K562 (cell line): ENCODE data around the gene RNF144A. TPM values are rescaled to one million over a fixed set of nuclear protein-coding genes. Genes with fewer than 3 reads are reported as not detected.

Experiments used
- ATAC-seq: fragments of 200-7000 bp; cut with Tn5 transposase; 3 replicates; pipeline ENCODE4 v1.9.1; 2020; ENCODE audit warnings: moderate library complexity
- BruUV-seq: library from RNA; stranded (reverse); fragments of 400-500 nt; replicated peaks from 2 replicates; lab custom pipeline; 2021; lab: Mats Ljungman, UMichigan
- CTCF ChIA-PET: fragments of 300-600 bp; formaldehyde crosslinking; extraction: SDS; loops from one replicate; lab custom pipeline; 2021; ENCODE audit warnings: low intra/inter-chr PET ratio; lab: Yijun Ruan, JAX
- POLR2A ChIA-PET: fragments of 300-600, 350-650 bp; sonication (Branson Sonifier 250); formaldehyde crosslinking; extraction: SDS; loops from one replicate; lab custom pipeline; 2021; ENCODE audit warnings: antibody characterized with exemption, inconsistent platforms; lab: Yijun Ruan, JAX
- DNase-seq, 4 experiments: peaks; one replicate each; pipeline versions ENCODE4 v3.0.0 to v3.0.0-alpha.2; 2011 to 2018; ENCODE audit warnings: low spot score in 3 of 4, mixed read lengths in 3 of 4; ENCODE audit errors: extremely low read depth in 1 of 4
- FAIRE-seq: peaks from 2 replicates; lab custom pipeline; 2011; peaks lifted over from hg19 to GRCh38; lab: Jason Lieb, UNC
- H2AFZ ChIP-seq: 2 replicates; pipeline ENCODE4 v1.6.0; 2011; ENCODE audit warnings: low read depth, low read length, control low read depth, inconsistent platforms
- H3K27ac ChIP-seq: fragments of 200-600 bp; 3 replicates; pipeline ENCODE4 v1.8.0; 2011; ENCODE audit warnings: low read depth, mild to moderate bottlenecking, control low read depth, inconsistent platforms, low read length, moderate library complexity, mixed read lengths; ENCODE audit errors: extremely low read depth
- H3K27me3 ChIP-seq, 2 experiments: fragments of 300-600 bp in 1 of 2; 2 replicates in 1 of 2; 3 replicates in 1 of 2; pipeline versions ENCODE4 v1.6.0 to v1.8.0; 2011; ENCODE audit warnings: inconsistent platforms in 2 of 2, low read length in 2 of 2, mild to moderate bottlenecking in 1 of 2, mixed read lengths in 1 of 2, moderate library complexity in 1 of 2; ENCODE audit not compliant: control insufficient read depth in 2 of 2, insufficient read depth in 2 of 2
- H3K36me3 ChIP-seq: fragments of 300-600 bp; 3 replicates; pipeline ENCODE4 v1.8.0; 2011; ENCODE audit warnings: mild to moderate bottlenecking, low read length, inconsistent platforms; ENCODE audit not compliant: control insufficient read depth, insufficient read depth
- H3K4me1 ChIP-seq, 2 experiments: fragments of 200-600 bp in 1 of 2; replicated peaks in 1 of 2; 2 replicates in 1 of 2; 3 replicates in 1 of 2; pipeline versions ENCODE4 v1.5.1 to v1.8.0; 2011; ENCODE audit warnings: inconsistent platforms in 2 of 2, low read length in 2 of 2, mild to moderate bottlenecking in 1 of 2, mixed read lengths in 1 of 2, moderate library complexity in 1 of 2; ENCODE audit not compliant: control insufficient read depth in 2 of 2, insufficient read depth in 2 of 2
- H3K4me2 ChIP-seq: 2 replicates; pipeline ENCODE4 v1.6.1; 2011; ENCODE audit warnings: low read length, control low read depth, inconsistent platforms, mixed read lengths; ENCODE audit not compliant: insufficient read depth
- H3K4me3 ChIP-seq: fragments of 200-600 bp; sonication (generic), shearing (Covaris generic); 2 replicates; pipeline ENCODE4 v1.5.1; 2016; ENCODE audit warnings: control low read depth, inconsistent platforms
- H3K79me2 ChIP-seq: fragments of 200-600 bp; 3 replicates; pipeline ENCODE4 v1.8.0; 2011; ENCODE audit warnings: low read length, inconsistent platforms; ENCODE audit not compliant: control insufficient read depth, insufficient read depth
- H3K9ac ChIP-seq, 2 experiments: 2 replicates each; pipeline versions ENCODE4 v1.6.0 to v1.6.1; 2011; ENCODE audit warnings: low read depth in 2 of 2, low read length in 2 of 2, control low read depth in 1 of 2, inconsistent platforms in 1 of 2, mild to moderate bottlenecking in 1 of 2, mixed read lengths in 1 of 2; ENCODE audit not compliant: insufficient read depth in 1 of 2
- H3K9me1 ChIP-seq: one replicate; pipeline ENCODE4 v1.6.0; 2011; ENCODE audit warnings: inconsistent platforms, mild to moderate bottlenecking, low read length, moderate library complexity; ENCODE audit not compliant: control insufficient read depth, insufficient read depth
- H3K9me3 ChIP-seq: replicated peaks from 2 replicates; pipeline ENCODE4 v1.5.1; 2011; ENCODE audit warnings: low read depth, low read length, inconsistent platforms; ENCODE audit not compliant: control insufficient read depth, insufficient read depth
- H4K20me1 ChIP-seq: replicated peaks from 2 replicates; pipeline ENCODE4 v1.6.1; 2011; ENCODE audit warnings: low read length, inconsistent platforms, mixed read lengths; ENCODE audit not compliant: control insufficient read depth, insufficient read depth
- FOS ChIP-seq: IDR thresholded peaks from 3 replicates; pipeline ENCODE4 v1.6.1; 2011; ENCODE audit not compliant: insufficient read length; ENCODE audit errors: extremely low read depth
- FOXA3 ChIP-seq, 2 experiments: fragments of 450-650 bp in 1 of 2; sonication (generic) in 1 of 2; formaldehyde crosslinking; IDR thresholded peaks in 1 of 2; conservative IDR thresholded peaks in 1 of 2; 2 replicates each; pipeline versions ENCODE4 v1.4.0 to v1.8.0; 2020 to 2022; ENCODE audit warnings: mild to moderate bottlenecking in 2 of 2, missing genetic modification reagents in 1 of 2
- FOXJ2 ChIP-seq: fragments of 200-800 bp; sonication (Bioruptor generic); IDR thresholded peaks from 2 replicates; pipeline ENCODE4 v1.6.1; 2016; ENCODE audit warnings: missing genetic modification characterization, missing compliant biosample characterization
- JUND ChIP-seq, 2 experiments: IDR thresholded peaks; 2 replicates in 1 of 2; 3 replicates in 1 of 2; pipeline ENCODE4 v1.6.1; 2011; ENCODE audit warnings: borderline replicate concordance in 2 of 2, low read depth in 2 of 2, low read length in 2 of 2, improper control_type of control experiment in 1 of 2, missing biosample characterization in 1 of 2, missing genetic modification characterization in 1 of 2, missing genetic modification reagents in 1 of 2
- MAZ ChIP-seq, 2 experiments: fragments of 450-650 bp in 1 of 2; sonication (generic) in 1 of 2; formaldehyde crosslinking; IDR thresholded peaks in 1 of 2; conservative IDR thresholded peaks in 1 of 2; 2 replicates each; pipeline versions ENCODE4 v1.4.0 to v1.5.0; 2020; ENCODE audit warnings: mild to moderate bottlenecking in 1 of 2, missing genetic modification reagents in 1 of 2
- SREBF2 ChIP-seq: sonication (generic); formaldehyde crosslinking; IDR thresholded peaks from 2 replicates; pipeline ENCODE4 v1.4.0; 2020; ENCODE audit warnings: mild to moderate bottlenecking, missing genetic modification reagents
- TBP ChIP-seq: optimal IDR thresholded peaks from 2 replicates; pipeline ENCODE3; 2011; ENCODE audit warnings: low read depth, low read length, improper control_type of control experiment
- ZBTB17 ChIP-seq: fragments of 450-650 bp; formaldehyde crosslinking; IDR thresholded peaks from 2 replicates; pipeline ENCODE4 v1.4.0; 2020; ENCODE audit warnings: mild to moderate bottlenecking
- ZNF184 ChIP-seq: sonication (generic); formaldehyde crosslinking; IDR thresholded peaks from 2 replicates; pipeline ENCODE4 v1.5.0; 2020; ENCODE audit warnings: missing genetic modification reagents
- ZNF436 ChIP-seq: fragments of 250-450, 450-650 bp; sonication (Bioruptor Pico); formaldehyde crosslinking; IDR thresholded peaks from 2 replicates; pipeline ENCODE4 v1.7.0; 2020; ENCODE audit warnings: mild to moderate bottlenecking
- ZNF830 ChIP-seq: fragments of 250-450 bp; sonication (Bioruptor Pico); IDR thresholded peaks from 2 replicates; pipeline ENCODE4 v1.5.0; 2021; ENCODE audit warnings: mild to moderate bottlenecking
- WGBS: fragments of 100-300 bp; shearing (Covaris generic); methylation state at CpG from one replicate; pipeline ENCODE4 v1.1.6; 2016; ENCODE audit warnings: low coverage, mixed read lengths; ENCODE audit not compliant: insufficient coverage; ENCODE audit errors: missing lambda C conversion rate; 5-methylcytosine and 5-hydroxymethylcytosine counted together
- in situ Hi-C: fragments of 300-500 bp; cut with MboI; formaldehyde crosslinking; loops from 4 replicates; pipeline ENCODE4 v1.15.0; 2018; ENCODE audit warnings: inconsistent platforms, mixed read lengths
- intact Hi-C: fragments of 100-400 bp; cut with micrococcal nuclease; formaldehyde crosslinking; loops from 2 replicates; pipeline ENCODE4 v1.14.2; 2022
- polyA plus RNA-seq, 8 experiments: library from polyadenylated mRNA; depleted of rRNA in 4 of 8; stranded (reverse) in 5 of 8; unstranded in 3 of 8; fragments of >200 nt; fragmentation: Nextera tagmentation in 2 of 8; fragmentation: Illumina TruSeq in 1 of 8; extraction: Ambion mirVana in 2 of 8; extraction: Trizol in 1 of 8; gene quantifications; 2 replicates each; pipeline versions ENCODE4 v1.2.1 to v1.2.3, GENCODE V29; 2011 to 2014; ENCODE audit warnings: inconsistent platforms in 1 of 8, missing spikeins in 1 of 8
- total RNA-seq, 7 experiments: library from RNA; depleted of rRNA in 6 of 7; stranded (reverse); fragments of >200 nt in 6 of 7; fragmentation: Illumina TruSeq in 2 of 7; extraction: Trizol in 2 of 7; gene quantifications; 2 replicates each; pipeline versions ENCODE4 v1.2.1 to v1.2.3, GENCODE V29; 2011 to 2021; ENCODE audit warnings: low replicate concordance in 1 of 7
- TF ChIP-seq, protein P1 (sequence below): sonication (generic); formaldehyde crosslinking; IDR thresholded peaks from 2 replicates; pipeline ENCODE4 v1.9.0; 2022; ENCODE audit warnings: mild to moderate bottlenecking, missing genetic modification reagents
- TF ChIP-seq, protein P2 (sequence below): sonication (generic); formaldehyde crosslinking; IDR thresholded peaks from 2 replicates; pipeline ENCODE4 v1.8.0; 2022; ENCODE audit warnings: mild to moderate bottlenecking, missing genetic modification reagents

Gene RNF144A
- total and polyA plus RNA-seq, 9 of the 15 experiments (the other 6 are each of a cell fraction or from before 2014, with no cell fraction given), result 0.96 to 11.3 (median 6.2) TPM

GRCh38 chr2:7007488-7007845 lies 90.3 kb downstream of the RNF144A start (continued):
- no peak for TF ChIP-seq ZNF184
- TF ChIP-seq FOS, result no peak
- no peak for TF ChIP-seq SREBF2 (CRISPR knock-in tag)
- TF ChIP-seq, all 486 proteins: peak for 2

DNA sequence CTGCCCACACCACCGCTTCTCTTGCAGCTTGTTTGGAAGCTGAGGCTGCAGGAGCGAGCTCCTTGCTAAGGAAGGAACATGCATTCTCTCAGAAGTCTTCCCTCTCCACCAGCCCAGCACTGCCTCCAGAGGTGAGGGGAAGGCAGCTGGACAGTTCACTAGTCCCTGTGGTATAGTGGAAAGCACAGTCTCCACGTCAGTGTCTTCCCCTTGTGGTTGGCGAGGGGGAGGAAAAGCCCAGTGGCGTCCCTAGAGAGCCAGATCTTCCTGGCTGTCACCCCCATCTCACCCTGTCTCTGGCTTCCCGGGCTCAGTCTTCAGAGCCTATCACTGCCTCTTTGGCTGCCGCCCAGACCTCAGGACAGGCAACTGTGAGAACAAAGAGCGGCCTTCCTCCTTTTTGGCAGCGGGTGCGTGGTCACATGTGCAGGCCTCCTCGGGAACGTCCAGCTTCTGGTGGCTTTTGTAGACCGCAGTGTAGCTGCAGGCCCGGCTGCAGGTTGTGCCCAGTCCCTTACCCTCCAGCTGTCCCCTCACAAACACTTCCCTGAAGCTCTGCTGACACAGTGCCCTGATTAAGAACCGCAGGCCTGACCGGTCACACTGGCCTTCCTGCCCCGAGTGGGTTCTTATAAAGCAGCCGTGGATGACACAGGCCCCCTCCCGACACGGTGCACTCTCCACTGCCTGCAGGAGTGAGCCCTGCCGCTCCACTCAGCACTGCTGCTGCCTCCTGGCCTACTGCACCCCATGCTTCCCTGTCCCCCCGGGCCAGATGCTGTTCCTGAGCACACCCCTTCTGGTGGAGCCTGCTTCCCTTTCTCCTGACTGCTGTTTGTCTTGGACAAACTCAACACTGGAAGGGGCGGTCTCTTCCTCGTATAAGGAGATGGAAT lies 90.9 kb downstream of the RNF144A start:
- Histone ChIP-seq H3K4me3 (no peak overlapping the region), H3K4me2 (peak overlapping the region; percentile 42), H3K79me2 (no peaks in the 10 kb centered on the region), H2AFZ (peak overlapping the region; percentile 54), H3K4me1 (peaks cover 14 to 20% of the 10 kb centered on the region in 2 experiments), H3K9ac (peak overlapping the region in 1 of 2 experiments; percentile 74; a peak in 2 of 4 replicates), H3K9me3 (no peaks in the 10 kb centered on the region), H3K27me3 (no peaks in the 10 kb centered on the region), H3K36me3 (no peaks in the 10 kb centered on the region), H3K27ac (no peak overlapping the region), H4K20me1 (0 out of 2 replicates have a peak, but pooled peaks cover 5% of the 10 kb centered on the region), H3K9me1 (no peaks in the 10 kb centered on the region)
- POLR2A ChIA-PET, result interaction anchor here (0.6 to 0.7 kb wide), 2 partner anchors 89 to 211 kb away, joined by 3 read pairs; no protein-coding TSS in a partner anchor
- intact Hi-C loops, result loop anchor here (2.0 to 5.0 kb wide), 2 partner anchors 91 to 111 kb away; partner anchors contain the start of gene RNF144A
- ATAC-seq, result peak; percentile 96
- CTCF ChIA-PET, result interaction anchor here (0.6 kb wide), 1 partner anchor 91 kb away, joined by 4 read pairs; the partner anchor contains the start of gene RNF144A
- WGBS, result 14% methylated on average over 20 of the region's 24 CpGs
- FAIRE-seq, result peak; percentile 98
- no TSS peak for BruUV-seq
- in situ Hi-C loops, result loop anchor here (25.0 kb wide), 1 partner anchor 171 kb away; no protein-coding TSS in a partner anchor
- DNase-seq, result peak; percentile 81 to 91 (median 86)
- TF ChIP-seq FOXA3 (CRISPR knock-in tag; conservative IDR thresholded peaks at IDR 0.05 in 1 of 2, IDR thresholded peaks at IDR 0.05 in 1 of 2) (no peak), MAZ (CRISPR knock-in tag; conservative IDR thresholded peaks at IDR 0.05 in 1 of 2, IDR thresholded peaks at IDR 0.05 in 1 of 2) (peak; percentile 54; a peak in 3 of 4 replicates), FOXJ2 (tag) (peak; percentile 83; the same call in 1 of the 2 replicates), ZNF436 (CRISPR knock-in tag) (no peak), TBP (peak; percentile 43), ZBTB17 (CRISPR knock-in tag) (peak; percentile 41), ZNF830 (CRISPR knock-in tag) (0 out of 2 replicates have a peak, but pooled peaks have one; percentile 24), JUND (IDR thresholded peaks at IDR 0.05; ENCODE audit: borderline replicate concordance, low read depth, low read length) (peak; percentile 67), JUND (tag; IDR thresholded peaks at IDR 0.05; ENCODE audit: borderline replicate concordance, low read depth, low read length) (peak; percentile 75; the same call in 1 of the 3 replicates)
- TF ChIP-seq, protein P1, sequence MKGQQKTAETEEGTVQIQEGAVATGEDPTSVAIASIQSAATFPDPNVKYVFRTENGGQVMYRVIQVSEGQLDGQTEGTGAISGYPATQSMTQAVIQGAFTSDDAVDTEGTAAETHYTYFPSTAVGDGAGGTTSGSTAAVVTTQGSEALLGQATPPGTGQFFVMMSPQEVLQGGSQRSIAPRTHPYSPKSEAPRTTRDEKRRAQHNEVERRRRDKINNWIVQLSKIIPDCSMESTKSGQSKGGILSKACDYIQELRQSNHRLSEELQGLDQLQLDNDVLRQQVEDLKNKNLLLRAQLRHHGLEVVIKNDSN (CRISPR knock-in tag), result peak; percentile 88
- TF ChIP-seq, protein P2, sequence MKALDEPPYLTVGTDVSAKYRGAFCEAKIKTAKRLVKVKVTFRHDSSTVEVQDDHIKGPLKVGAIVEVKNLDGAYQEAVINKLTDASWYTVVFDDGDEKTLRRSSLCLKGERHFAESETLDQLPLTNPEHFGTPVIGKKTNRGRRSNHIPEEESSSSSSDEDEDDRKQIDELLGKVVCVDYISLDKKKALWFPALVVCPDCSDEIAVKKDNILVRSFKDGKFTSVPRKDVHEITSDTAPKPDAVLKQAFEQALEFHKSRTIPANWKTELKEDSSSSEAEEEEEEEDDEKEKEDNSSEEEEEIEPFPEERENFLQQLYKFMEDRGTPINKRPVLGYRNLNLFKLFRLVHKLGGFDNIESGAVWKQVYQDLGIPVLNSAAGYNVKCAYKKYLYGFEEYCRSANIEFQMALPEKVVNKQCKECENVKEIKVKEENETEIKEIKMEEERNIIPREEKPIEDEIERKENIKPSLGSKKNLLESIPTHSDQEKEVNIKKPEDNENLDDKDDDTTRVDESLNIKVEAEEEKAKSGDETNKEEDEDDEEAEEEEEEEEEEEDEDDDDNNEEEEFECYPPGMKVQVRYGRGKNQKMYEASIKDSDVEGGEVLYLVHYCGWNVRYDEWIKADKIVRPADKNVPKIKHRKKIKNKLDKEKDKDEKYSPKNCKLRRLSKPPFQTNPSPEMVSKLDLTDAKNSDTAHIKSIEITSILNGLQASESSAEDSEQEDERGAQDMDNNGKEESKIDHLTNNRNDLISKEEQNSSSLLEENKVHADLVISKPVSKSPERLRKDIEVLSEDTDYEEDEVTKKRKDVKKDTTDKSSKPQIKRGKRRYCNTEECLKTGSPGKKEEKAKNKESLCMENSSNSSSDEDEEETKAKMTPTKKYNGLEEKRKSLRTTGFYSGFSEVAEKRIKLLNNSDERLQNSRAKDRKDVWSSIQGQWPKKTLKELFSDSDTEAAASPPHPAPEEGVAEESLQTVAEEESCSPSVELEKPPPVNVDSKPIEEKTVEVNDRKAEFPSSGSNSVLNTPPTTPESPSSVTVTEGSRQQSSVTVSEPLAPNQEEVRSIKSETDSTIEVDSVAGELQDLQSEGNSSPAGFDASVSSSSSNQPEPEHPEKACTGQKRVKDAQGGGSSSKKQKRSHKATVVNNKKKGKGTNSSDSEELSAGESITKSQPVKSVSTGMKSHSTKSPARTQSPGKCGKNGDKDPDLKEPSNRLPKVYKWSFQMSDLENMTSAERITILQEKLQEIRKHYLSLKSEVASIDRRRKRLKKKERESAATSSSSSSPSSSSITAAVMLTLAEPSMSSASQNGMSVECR (CRISPR knock-in tag), result 0 out of 2 replicates have a peak, but pooled peaks have one; percentile 25
